ENCODE results near the gene PDIA5.

DNA sequence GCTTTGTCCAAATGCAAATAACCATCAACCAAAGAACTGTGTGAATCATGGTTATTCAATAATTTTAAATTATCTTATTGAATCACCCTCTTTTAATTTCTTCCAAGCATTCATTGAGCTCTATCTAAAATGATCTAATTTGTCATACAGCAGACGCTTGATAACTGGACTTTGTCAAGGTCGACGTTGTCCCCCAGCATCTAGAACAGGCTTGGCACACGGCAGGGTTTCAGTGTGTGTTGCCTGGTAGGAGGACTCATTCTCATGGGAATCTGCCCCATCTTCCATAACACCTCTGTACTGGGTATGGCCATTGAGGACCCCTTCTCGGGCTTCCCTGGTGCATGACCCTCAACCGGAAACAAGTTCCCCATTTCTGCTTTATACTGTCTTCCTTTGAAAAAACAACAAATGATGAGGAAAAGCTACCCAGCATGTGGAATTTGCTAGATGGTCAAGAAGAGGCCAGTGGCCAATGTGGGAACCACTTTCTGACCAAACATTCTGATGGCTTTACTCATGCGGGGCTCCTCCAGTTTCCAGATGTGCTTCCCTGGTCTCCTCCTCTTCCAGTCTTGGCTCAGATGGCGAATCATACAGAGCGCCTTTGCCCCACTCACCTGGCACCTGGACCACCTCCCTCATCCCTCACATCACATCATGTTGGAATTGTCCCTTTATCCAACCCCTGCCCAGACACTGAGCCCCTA lies 93.3 kb downstream of the PDIA5 start:
- TF ChIP-seq, protein P1, sequence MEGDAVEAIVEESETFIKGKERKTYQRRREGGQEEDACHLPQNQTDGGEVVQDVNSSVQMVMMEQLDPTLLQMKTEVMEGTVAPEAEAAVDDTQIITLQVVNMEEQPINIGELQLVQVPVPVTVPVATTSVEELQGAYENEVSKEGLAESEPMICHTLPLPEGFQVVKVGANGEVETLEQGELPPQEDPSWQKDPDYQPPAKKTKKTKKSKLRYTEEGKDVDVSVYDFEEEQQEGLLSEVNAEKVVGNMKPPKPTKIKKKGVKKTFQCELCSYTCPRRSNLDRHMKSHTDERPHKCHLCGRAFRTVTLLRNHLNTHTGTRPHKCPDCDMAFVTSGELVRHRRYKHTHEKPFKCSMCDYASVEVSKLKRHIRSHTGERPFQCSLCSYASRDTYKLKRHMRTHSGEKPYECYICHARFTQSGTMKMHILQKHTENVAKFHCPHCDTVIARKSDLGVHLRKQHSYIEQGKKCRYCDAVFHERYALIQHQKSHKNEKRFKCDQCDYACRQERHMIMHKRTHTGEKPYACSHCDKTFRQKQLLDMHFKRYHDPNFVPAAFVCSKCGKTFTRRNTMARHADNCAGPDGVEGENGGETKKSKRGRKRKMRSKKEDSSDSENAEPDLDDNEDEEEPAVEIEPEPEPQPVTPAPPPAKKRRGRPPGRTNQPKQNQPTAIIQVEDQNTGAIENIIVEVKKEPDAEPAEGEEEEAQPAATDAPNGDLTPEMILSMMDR (IDR thresholded peaks at IDR 0.05) = no peak
- no peak for TF ChIP-seq POLR2A (IDR thresholded peaks at IDR 0.05)

Data from esophagus squamous epithelium (tissue), 4 donors.